ENCODE measurements around the gene MAP1B.

GRCh38 chr5:72115296-72115695 lies 8.0 kb downstream of the MAP1B start:
- TF ChIP-seq CTCF (IDR thresholded peaks at IDR 0.05; ENCODE audit: low read depth, low read length, missing input control) (no peak), ATF3 (IDR thresholded peaks at IDR 0.05) (no peak), JUND (IDR thresholded peaks at IDR 0.05) (no peak), TAF1 (conservative IDR thresholded peaks at IDR 0.05) (no peak), HNF4A (conservative IDR thresholded peaks at IDR 0.05) (no peak), YY1 (IDR thresholded peaks at IDR 0.05) (no peak)
